NCI-H526 treated with DMSO at 0.1 percent for 48 hours (cell line): ENCODE data around the gene ARL5A.

ENCODE experiments used
- DNase-seq: peaks from one replicate; lab custom pipeline; 2025; lab: John Stamatoyannopoulos, UW

ARL5A gene

DNA sequence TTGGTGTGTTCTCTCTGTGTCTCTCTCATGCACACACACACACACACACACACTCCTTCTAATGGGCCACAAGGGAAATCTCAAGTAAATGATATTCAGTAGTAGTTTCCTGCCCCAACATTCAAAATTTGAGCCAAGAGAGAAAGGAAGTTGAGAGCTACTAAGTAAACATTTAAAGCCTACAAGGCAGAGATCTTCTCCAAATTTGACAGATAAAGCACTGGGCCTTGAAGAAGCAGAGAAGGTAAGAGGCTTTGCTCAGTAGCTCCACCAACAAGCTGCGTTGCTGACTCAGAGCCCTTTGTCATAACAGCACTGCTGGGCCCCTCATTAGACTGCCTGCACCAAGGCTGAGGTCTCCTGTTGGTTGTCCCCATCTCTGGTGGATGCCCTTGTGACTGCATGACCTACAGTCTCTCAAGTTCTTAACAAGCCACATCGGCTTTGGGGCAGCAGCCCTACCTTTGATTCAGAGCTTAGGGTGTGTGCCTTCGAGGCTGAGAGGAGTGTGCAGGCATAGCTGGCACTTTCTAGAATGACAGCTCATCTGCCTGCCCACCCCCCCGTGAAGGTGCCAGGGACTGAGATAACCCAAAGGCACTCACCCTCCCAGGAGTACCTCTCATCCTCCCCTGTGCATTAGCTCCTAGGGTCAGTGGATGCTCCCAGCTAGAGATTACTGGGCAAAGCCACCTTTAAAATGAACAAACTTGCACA lies 61.6 kb downstream of the ARL5A start:
- no peak for DNase-seq

DNA sequence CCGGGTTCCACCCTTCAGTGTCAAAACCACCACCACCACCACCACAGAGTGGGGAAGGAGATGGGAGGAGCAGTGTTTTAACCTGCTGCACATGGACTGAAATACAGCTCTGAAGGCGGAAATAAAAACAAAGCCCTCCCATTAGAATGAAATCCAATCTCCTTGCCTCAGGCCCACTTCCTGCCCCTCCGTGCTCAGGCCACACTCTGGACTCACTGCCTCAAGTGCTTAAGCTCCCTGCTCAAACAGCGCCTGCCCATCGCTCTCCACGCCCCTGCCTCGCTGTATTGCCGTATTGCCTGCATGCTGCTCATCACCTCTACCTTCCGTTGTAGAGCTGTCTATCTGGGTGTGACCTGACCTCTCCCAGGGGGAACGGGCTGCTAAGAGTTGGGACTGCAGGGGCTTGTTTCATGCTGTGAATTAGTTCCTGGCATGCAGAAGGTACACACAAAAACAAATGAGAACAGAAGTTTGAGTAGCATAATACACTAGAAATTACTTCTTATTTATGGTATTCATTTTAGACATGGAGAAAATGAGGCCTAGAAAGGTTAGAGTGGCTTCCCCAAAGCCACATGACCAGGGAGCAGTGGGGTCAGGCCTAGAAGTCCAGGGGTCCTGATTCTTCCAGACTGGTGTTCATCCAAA lies 62.3 kb downstream of the ARL5A start:
- DNase-seq: no peak

DNA sequence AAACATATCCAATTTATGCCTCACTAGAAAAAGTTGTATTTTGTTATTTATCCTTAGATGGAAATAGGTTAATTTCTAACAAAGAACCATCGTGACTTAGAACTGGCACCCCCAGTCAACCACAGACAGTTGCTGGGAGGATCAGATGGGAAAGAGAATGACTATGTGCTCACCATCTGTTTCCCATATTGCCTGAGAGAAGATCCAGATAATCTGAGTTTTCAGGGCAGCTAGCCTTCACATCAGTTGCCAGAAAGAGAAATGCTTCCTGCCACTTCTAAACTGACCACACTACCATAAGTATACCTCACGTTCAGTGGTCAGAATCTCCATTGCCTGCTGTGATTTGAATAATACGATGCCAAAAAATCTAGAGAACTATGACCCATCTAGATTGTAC lies 65.5 kb downstream of the ARL5A start:
- DNase-seq: no peak

DNA sequence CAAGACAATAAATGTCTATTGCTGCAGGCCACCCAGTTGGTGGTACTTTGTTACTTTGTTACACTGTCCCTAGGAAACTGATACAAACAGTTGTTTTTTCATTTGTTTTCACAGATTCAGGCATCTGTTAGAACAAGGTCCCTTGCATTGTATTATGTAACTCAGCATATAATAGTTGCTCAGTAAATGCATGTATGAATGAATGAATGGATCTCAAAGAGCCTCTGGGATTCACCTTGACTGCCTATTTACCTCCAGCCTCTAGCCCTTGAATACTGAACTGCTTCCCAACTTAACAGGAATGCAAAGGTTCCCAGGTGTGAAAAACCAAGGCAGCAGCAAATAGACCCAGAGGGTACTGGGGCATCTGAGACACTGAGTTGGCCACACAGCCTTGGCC lies 66.5 kb downstream of the ARL5A start:
- DNase-seq: no peak

DNA sequence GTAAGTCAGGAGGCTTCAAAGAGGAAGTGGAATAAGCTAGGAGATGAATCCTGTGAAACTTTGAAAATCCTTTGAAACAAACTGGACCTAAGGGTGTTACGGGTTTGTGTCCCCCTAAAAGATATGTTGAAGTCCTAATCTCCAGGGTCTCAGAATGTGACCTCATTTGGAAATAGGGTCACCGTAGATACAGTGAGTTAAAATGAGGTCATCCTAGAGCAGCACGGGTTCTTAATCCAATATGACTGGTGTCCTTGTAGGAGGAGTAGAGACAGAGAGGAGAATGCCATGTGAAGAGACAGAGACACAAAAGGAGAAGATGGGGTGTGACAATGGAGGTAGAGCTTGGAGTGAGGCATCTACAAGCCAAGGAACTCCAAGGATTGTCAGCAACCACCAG lies 67.0 kb downstream of the ARL5A start:
- no peak for DNase-seq

DNA sequence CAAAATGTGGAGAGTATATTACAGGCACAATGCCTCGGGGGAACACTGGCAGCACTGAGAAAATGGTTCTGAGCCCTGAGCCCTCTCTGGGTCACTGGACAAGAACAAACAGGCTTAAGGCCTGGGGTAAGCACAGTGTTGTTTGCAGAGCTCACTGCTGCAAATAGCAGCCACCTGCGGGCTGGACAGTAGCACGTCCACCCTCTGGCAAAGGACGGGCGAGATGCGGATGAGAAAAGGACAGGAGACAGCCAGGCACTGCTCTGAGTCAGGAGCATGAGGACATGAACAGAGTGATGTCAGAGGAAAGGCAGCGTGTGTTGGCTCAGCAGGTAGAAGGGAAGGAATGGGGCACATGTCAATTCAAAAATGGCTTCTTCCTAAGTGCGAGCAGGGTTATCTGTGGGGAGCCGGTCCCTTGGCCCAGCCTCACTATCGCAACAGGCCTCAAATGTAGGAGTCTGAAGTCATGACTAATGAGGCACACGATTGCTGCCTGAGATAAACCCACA lies 68.0 kb downstream of the ARL5A start:
- DNase-seq: no peak

DNA sequence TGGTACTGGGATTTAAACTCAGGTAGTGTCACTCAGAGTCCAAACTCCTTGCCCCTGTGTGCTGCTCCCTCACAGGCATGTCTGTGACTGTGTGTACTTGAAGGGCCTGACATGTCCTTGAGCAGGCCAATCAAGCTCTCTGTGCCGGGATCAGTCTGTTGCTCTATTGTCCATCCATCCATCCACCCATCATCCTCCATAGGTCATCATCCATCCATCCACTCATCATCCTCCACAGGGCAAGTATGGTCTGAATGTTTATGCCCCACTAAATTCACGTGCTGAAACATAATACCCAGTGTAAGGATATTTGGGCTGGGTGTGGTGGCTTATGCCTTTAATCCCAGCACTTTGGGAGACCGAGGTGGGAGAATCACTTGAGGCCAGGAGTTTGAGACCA lies 69.5 kb downstream of the ARL5A start:
- DNase-seq: no peak

DNA sequence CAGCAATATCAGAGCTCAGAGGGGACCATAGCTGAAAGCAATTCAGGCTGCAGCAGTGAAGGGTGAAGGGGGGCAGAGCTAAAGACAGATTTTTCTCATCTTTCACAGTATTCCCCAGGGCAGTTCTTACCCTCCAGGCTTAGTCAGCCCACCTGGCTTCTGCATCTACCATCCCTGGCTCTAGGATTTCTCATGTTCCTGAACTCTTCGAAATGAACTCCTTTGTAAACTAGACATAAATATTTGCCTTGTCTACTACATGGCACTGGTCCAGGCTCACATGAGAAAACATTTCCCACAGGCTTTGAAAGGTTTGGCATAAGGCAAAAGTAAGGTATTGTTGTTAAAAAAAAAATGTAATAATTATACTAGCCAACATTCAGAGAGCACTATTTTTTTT lies 70.4 kb downstream of the ARL5A start:
- DNase-seq: no peak

DNA sequence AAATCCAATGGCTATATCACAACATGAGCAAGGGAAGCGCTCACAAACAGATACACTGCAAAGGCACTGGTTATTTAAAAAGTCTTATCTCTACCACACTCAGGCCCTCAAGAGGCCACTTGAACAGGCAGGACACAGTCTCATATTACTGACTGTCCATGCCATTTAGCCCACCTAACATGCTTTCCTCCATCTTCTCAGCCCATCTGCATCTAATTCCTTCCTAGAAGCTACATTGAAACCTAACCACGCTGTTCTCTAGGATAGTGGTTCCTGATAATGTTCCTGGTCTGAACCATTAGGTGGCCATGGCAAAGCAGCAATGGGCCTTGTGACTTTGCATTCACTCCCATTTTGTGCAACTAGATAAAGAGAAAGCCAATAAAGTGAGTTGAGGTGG lies 71.4 kb downstream of the ARL5A start:
- no peak for DNase-seq

DNA sequence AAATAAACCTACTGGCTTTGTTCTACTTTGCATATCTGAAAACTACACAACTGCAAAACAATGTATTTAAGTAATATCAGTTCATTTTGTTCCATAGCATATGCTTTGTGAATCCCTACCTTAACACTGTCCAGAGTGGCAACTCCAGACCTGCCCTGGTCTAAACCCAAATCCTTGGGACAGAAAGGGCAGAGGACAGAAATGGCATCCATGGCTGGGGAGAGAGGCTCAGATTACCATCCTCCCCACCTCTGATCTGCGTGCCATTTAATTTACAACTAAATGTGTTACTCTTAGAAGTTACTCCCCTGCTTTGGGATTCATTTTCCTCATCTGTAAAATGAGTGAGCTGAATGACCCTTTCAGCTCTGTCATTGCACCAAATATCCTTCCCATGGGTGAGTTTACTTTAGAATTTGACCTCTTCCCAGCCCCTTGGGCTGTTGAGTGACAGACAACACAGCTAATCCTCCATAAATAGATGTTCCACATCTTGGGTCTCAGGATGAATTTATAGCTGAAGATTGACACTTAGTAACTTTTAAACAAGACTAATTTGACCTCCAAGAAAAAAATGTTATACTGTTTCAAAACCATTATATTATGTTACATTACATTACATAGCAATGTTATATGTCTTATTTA lies 73.8 kb downstream of the ARL5A start:
- no peak for DNase-seq

DNA sequence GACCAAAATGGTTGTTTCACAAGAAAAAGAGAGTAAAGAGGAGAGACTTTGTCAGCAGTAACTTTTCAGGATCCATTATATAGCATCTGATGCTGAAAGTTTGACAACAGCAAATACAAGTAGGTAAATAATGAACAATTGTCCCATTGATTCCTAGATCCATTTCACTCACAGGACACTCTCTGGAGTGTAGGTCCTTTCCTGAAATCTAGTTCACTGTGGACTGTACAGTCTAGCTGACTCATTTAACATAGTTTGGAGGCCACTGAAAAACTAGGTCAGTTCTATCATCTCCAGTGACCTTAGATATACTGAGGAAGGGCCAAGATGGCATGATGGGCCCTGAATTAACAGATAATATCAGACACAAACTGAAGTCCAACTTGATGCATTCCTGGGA lies 74.7 kb downstream of the ARL5A start:
- DNase-seq: no peak
